Measurements from ENCODE around the gene MS4A18.
A peak's percentile ranks its signal among the peaks of the same experiment; 100 is the strongest.

Gene MS4A18

DNA sequence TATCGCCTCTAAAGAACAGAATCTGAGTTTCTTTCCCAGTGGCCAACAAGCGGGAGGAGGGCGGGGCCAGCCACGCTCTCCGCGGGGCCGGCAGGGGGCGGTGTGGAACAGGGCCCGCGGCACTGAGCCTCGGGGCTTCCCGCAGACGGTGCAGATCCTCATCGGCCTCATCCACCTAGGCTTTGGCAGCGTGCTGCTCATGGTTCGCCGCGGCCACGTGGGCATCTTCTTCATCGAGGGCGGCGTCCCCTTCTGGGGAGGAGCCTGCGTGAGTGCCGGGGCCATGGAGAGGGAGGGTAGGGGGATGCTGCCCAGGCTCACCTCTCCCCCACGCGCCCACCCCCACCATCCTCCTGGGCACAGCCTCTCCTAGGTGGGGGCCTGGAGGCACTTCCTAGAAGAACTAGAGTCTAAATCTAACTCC is 42.9 kb downstream of the MS4A18 start:
- no peak overlapping the region for H3K4me3 ChIP-seq (ENCODE audit: low read length)
- TF ChIP-seq, protein P1, sequence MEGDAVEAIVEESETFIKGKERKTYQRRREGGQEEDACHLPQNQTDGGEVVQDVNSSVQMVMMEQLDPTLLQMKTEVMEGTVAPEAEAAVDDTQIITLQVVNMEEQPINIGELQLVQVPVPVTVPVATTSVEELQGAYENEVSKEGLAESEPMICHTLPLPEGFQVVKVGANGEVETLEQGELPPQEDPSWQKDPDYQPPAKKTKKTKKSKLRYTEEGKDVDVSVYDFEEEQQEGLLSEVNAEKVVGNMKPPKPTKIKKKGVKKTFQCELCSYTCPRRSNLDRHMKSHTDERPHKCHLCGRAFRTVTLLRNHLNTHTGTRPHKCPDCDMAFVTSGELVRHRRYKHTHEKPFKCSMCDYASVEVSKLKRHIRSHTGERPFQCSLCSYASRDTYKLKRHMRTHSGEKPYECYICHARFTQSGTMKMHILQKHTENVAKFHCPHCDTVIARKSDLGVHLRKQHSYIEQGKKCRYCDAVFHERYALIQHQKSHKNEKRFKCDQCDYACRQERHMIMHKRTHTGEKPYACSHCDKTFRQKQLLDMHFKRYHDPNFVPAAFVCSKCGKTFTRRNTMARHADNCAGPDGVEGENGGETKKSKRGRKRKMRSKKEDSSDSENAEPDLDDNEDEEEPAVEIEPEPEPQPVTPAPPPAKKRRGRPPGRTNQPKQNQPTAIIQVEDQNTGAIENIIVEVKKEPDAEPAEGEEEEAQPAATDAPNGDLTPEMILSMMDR (IDR thresholded peaks at IDR 0.05; ENCODE audit: insufficient read depth, low read depth, low read length, missing control alignments): no peak
- DNase-seq (ENCODE audit: low read depth): no peak

- H3K4me3 ChIP-seq (ENCODE audit: low read length): no peak overlapping the region
These were observed 43.7 kb downstream of the MS4A18 start for GRCh38 chr11:60768202-60768601.

GRCh38 chr11:60769273-60769672 is 44.8 kb downstream of the MS4A18 start:
- DNase-seq (ENCODE audit: low read depth): peak; percentile 69

More at GRCh38 chr11:60768202-60768601, 43.7 kb downstream of the MS4A18 start:
- no peak for DNase-seq (ENCODE audit: low read depth)
- TF ChIP-seq, protein P1 (IDR thresholded peaks at IDR 0.05; ENCODE audit: insufficient read depth, low read depth, low read length, missing control alignments): no peak

DNA sequence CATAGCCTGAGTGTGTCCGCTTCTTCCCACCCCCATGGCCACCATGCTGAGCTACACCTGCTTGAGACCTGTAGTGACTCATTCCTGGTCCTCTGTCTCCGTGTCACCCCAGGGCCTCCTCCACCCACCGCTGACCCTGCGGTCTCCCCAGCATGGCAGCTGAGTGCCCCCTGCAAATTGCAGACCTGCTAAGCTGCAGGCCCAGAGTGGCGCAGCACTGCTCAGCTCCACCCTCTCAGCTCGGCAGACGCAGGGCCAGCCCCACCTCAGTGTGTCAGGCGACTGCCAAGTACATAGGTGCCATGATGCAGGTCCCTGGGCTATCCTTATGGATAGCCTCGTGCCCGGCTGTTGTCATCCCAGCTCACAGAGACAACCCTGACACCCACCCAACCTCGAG is 45.3 kb downstream of the MS4A18 start:
- no peak for DNase-seq (ENCODE audit: low read depth)
- TF ChIP-seq, protein P1 (IDR thresholded peaks at IDR 0.05; ENCODE audit: insufficient read depth, low read depth, low read length, missing control alignments): no peak
- H3K4me3 ChIP-seq (ENCODE audit: low read length): no peak overlapping the region

More at GRCh38 chr11:60769273-60769672, 44.8 kb downstream of the MS4A18 start:
- H3K4me3 ChIP-seq (ENCODE audit: low read length): no peak overlapping the region
- TF ChIP-seq, protein P1 (IDR thresholded peaks at IDR 0.05; ENCODE audit: insufficient read depth, low read depth, low read length, missing control alignments): no peak

DNA sequence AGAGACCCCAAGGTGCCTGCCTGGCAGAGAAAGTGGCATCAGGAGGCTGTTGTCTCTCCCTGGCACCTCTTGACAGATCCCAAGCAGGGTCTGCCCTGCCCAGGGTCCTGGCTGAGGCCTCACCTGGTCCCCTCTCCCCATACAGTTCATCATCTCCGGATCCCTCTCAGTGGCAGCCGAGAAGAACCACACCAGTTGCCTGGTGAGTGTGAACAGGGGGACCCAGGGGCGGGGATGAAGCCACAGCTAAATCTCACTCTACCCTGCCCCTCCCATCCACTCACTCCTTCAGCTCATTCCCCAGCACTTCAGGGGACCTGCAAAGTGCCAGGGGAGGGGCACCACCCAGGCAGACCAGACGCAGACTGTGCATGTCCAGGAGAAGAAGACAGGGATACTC is 46.6 kb downstream of the MS4A18 start:
- TF ChIP-seq, protein P1 (IDR thresholded peaks at IDR 0.05; ENCODE audit: insufficient read depth, low read depth, low read length, missing control alignments): no peak
- DNase-seq (ENCODE audit: low read depth): no peak

DNA sequence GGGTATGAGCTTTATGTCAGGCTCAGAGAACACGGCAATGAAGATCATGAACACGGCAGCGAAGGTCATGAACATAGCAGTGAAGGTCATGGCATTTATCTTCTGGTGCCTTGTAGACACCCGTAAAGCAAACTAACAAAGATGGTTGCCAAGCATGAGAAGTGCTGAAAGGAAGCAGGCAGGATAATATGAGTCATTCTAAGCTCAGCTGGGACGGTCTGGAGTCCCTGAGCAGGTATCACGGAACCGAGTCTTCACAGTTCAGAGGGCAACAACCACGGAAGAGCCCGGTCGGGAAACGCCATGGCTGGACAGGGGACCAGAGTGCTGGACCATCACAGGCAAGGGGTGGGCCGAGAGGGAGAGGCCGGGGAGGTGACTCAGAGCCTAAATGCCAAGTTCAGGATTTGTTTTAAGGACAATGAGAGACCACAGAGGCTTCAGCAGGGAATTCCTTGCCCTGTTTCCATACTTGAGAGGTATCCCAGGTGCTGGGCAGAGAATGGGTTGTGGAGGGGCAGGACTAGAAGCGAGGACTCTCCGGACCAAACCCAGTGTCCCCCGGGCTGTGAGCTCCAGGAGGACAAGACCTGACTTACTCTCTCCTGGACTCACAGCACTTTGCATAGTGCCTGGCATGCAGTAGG is 47.5 kb downstream of the MS4A18 start:
- no peak overlapping the region for H3K4me3 ChIP-seq (ENCODE audit: low read length)
- DNase-seq (ENCODE audit: low read depth): peak; percentile 35
- TF ChIP-seq, protein P1 (IDR thresholded peaks at IDR 0.05; ENCODE audit: insufficient read depth, low read depth, low read length, missing control alignments): no peak

More for the DNA sequence above, 46.6 kb downstream of the MS4A18 start:
- H3K4me3 ChIP-seq (ENCODE audit: low read length): no peak overlapping the region

DNA sequence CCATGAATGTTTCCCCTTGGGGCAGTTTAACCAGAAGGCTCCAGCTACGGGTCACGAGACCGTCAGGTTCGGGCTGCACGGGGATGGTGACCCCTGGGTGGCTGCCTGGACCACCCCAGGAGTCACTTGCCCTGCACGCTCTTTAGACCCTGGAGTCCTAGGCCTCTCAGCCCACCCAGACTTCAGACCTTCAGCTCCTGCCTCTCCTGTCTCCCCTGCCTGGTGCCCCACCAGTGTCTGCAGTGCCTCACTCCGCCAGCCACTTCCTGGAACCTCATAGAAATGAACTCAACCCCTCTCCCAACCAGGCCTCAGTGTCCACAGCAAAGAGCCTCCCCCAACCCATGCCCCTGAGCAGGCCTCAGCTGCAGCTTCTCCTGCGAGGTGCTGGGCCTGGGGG is 48.1 kb downstream of the MS4A18 start:
- TF ChIP-seq, protein P1 (IDR thresholded peaks at IDR 0.05; ENCODE audit: insufficient read depth, low read depth, low read length, missing control alignments): no peak
- no peak overlapping the region for H3K4me3 ChIP-seq (ENCODE audit: low read length)
- DNase-seq (ENCODE audit: low read depth): no peak

Measured in epithelial cell of esophagus (primary cell).